CD8-positive, alpha-beta T cell (primary cell): ENCODE data around the gene HAP1. TPM values are rescaled to one million over a fixed set of nuclear protein-coding genes. Genes with fewer than 3 reads are reported as not detected.

Experiments used
- total RNA-seq, 46 experiments: library from RNA in 2 of 46; stranded (reverse) in 2 of 46; gene quantifications; one replicate each; pipeline ENCODE4 v1.2.3 and lab custom pipeline; 2021 to 2026

Gene HAP1
- total RNA-seq, 2 experiments from 2014 or later, result not detected

Other genes with a start within 250 kb of the HAP1 start
- gene KRT36, start 244.7 kb downstream of the HAP1 start, total RNA-seq, result not detected
- gene KRT13, start 229.0 kb downstream of the HAP1 start, total RNA-seq, result not detected
- gene KRT15, start 215.8 kb downstream of the HAP1 start, total RNA-seq, result not detected
- not detected for gene KRT19, start 206.3 kb downstream of the HAP1 start, total RNA-seq
- not detected for gene KRT9, start 162.6 kb downstream of the HAP1 start, total RNA-seq
- not detected for gene KRT14, start 147.7 kb downstream of the HAP1 start, total RNA-seq
- not detected for gene KRT16, start 121.9 kb downstream of the HAP1 start, total RNA-seq
- not detected for gene KRT17, start 110.1 kb downstream of the HAP1 start, total RNA-seq
- 1,000 to 10,000 TPM; 3,749 to 3,996 TPM for gene EIF1, start 45.8 kb downstream of the HAP1 start, total RNA-seq
- gene GAST, start 22.3 kb downstream of the HAP1 start, total RNA-seq, result not detected
- 1 to 10 TPM; 1.0 to 1.8 TPM for gene JUP, start 52.1 kb upstream of the HAP1 start, total RNA-seq
- 1 to 10 TPM in 1 of 2 experiments, under 1 TPM in 1; 0.89 to 1.0 TPM for gene P3H4, start 77.3 kb upstream of the HAP1 start, total RNA-seq
- gene FKBP10, start 78.4 kb upstream of the HAP1 start, total RNA-seq, result under 1 TPM in 1 of 2 experiments, not detected in 1; 0.38 TPM
- 10 to 100 TPM; 26.5 to 27.0 TPM for gene NT5C3B, start 101.6 kb upstream of the HAP1 start, total RNA-seq
- not detected for gene KLHL10, start 103.2 kb upstream of the HAP1 start, total RNA-seq
- gene KLHL11, start 130.8 kb upstream of the HAP1 start, total RNA-seq, result 10 to 100 TPM; 38.4 to 38.9 TPM
- 10 to 100 TPM; 24.9 to 25.0 TPM for gene ACLY, start 184.3 kb upstream of the HAP1 start, total RNA-seq
- gene ODAD4, start 196.0 kb upstream of the HAP1 start, total RNA-seq, result 1 to 10 TPM; 1.1 to 1.6 TPM
- 10 to 100 TPM; 16.7 to 18.8 TPM for gene CNP, start 232.2 kb upstream of the HAP1 start, total RNA-seq